Fibroblast of skin of abdomen (primary cell): ENCODE results near the gene SLC5A2. TPM values are rescaled to one million over a fixed set of nuclear protein-coding genes. Genes with fewer than 3 reads are reported as not detected.
A peak's percentile ranks its signal among the peaks of the same experiment; 100 is the strongest.
"Not testable (repeated sequence)": the region's sequence is repeated elsewhere in the genome, so short reads cannot be mapped to it uniquely, and the experiment has no call there.

Source experiments
- DNase-seq: peaks from one replicate; pipeline ENCODE4 v3.0.0-alpha.2; 2013
- polyA plus RNA-seq, 2 experiments: library from polyadenylated mRNA; unstranded; fragments of 120-200 nt; gene quantifications; one replicate each; pipeline ENCODE4 v1.2.1, GENCODE V29; 2013; ENCODE audit not compliant: insufficient read length in 2 of 2

The SLC5A2 gene
- 17.2 TPM for polyA plus RNA-seq (2013, experiment 1 of 2; ENCODE audit: insufficient read length)
- 22.1 TPM for polyA plus RNA-seq (2013, experiment 2 of 2; ENCODE audit: insufficient read length)

GRCh38 chr16:31483081-31483480 lies at the start of gene SLC5A2:
TSS of gene SLC5A2 (plus strand) at chr16:31483123. CDS start at chr16:31483137, 14 bp downstream.
- DNase-seq, result no peak

DNA sequence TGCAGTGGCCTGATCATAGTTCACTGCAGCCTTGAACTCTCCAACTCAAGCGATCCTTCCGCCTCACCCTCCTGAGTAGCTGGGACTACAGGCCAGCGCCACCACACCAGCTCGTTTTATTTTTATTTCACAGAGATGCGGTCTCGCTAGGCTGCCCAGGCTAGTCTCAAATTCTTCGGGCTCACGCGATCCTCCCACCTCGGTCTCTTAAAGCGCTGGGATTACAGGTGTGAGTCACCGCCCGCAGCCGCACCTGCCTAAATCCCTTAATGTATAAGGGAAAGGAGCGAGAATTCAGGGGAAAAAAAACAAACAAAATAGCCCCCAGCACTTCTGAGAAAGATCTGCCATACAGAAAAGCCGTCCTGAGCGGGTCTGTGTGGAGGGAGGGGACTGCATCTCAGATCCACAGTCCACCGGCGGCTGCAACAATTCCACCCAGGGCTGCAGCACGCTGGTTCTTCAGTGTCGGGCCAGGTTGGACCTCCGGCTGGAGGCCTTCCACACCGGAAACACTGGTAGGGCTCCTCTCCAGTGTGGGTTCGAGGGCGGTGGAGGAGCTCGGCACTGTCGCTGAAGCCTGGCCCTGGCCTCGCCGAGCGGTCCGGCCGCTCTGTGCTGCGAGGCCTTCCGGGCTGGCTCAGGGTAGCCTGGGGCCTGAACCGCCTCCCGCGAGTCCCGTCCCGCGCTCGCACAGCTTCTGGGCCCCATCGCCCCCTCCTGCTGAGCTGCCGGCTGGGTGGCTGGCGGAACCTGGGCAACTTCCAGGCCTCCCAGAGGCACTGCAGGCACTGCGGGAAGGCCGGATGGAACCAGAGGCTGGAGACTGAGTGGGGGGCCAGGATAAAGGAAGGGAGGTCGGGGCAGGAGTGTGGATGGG lies 47.3 kb upstream of the SLC5A2 start:
- DNase-seq, result no peak

DNA sequence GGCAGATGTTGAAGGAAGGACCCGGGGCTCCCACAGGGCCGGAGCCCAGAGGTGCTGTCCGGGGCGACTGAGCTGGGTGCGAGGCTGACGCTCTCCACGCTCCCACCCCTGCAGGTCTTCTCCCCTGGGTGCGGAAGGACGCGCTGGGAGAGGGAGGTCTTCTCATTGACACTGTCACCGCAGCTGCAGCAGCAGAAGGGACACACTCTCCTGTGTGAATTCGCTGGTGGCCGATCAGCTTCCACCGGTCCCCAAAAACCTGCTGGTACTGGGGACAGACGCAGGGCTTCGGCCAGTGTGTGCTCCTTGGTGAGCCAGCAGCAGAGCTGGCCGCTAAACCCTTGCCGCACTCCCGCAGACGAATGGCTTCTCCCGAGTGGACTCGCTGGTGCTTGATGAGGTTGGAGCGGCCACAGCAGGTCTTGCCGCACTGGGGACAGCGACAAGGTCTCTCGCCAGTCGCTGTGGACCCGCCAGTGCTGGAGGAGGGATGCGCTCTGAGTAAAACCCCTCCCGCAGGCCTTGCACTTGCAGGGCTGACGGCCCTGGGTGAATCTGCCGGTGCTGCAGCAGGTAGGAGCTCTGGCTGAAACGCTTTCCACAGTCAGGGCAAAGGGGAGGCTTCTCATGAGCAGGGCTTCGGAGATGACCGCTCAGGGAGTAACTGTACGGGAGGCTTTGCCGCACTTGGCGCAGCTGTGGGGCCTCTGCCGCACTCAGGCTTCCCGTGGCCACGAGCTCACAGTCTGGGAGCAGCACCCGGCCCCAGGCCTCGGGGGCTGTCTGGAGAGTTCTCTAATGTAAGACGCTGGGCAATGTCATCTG lies 46.5 kb upstream of the SLC5A2 start:
- DNase-seq, result no peak

- DNase-seq, result no peak
Observed at GRCh38 chr16:31438414-31438813, 44.5 kb upstream of the SLC5A2 start.

DNA sequence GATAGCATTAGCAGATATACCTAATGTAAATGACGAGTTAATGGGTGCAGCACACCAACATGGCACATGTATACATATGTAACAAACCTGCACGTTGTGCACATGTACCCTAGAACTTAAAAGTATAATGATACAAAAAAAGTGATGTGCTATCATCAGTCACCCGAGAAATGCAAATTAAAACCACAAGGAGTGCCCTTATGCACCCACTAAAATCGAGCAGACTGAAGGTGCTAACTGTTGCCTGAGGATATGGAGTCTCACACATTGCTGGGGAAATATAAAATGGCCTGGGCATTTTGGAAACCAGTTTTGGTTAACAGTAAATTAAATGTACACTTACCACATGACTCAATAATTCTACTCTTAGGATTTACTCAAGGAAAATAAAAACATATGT lies 43.9 kb upstream of the SLC5A2 start:
- DNase-seq, result not testable (repeated sequence)

GRCh38 chr16:31439519-31439918 lies 43.4 kb upstream of the SLC5A2 start:
- no peak for DNase-seq

DNA sequence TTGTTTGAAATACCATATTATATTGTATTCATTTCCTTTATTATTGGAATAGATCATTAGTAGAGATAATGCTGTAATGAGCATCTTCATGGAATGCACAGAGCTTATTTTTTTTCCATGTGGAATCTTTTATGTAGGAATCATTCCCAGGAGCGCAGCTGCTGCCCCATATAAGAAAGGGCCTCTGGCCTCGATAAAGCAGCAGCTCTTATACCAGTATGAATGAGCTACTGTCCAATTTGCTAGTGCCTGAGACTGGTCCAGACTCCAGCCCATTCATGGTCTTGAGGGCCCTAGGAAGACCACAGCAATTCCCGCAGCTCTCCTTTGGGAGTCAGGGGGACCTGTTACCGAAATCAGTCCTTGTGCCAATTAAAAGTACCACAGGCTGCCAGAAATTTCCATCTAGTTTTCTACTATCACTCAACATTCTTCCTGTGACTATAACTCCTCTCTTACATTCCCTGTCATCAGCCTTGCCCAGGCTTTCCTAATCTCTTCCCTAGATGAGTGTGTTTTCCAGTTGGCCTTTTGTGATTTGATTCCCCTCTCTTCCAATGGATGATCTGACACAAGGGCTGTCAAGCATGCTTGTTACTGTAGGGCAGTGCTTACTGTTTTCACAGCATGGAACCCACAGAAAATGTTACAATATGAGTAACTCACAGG lies 42.3 kb upstream of the SLC5A2 start:
- peak; percentile 29 for DNase-seq

DNA sequence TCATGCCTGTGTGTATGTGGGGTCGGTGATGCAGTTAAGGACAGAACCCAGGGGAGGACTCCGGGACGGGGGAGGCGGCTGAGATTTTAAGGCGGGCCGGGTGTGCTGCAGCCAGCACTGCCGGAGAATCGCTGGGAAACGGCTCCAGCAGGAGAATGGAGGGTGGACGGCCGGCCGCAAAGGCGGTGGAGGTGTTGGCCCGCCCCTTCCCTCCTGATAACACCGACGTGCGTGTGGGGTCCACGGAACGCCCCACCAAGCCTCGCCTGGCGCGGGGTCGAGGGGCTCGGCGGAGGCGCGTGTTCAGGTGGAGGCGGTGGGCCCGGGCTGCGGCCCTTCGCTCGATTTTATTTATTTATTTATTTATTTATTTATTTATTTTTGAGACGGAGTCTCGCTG lies 41.0 kb upstream of the SLC5A2 start:
- no peak for DNase-seq

DNA sequence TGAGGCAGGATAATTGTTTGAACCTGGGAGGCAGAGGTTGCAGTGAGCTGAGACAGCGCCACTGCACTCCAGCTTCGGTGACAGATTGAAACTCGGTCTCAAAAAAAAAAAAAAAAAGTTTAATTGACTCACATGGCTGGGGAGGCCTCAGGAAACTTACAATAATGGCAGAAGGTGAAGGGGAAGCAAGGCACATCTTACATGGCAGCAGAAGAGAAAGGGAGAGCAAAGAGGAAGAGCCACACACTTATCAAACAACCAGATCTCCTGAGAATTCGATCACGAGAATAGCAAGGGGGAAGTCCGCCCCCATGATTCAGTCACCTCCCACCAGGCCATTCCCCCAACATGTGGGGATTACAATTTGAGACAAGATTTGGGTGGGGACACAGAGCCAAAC lies 37.0 kb upstream of the SLC5A2 start:
- not testable (repeated sequence) for DNase-seq

- no peak for DNase-seq
Observed at GRCh38 chr16:31451201-31451600, 31.7 kb upstream of the SLC5A2 start.

DNA sequence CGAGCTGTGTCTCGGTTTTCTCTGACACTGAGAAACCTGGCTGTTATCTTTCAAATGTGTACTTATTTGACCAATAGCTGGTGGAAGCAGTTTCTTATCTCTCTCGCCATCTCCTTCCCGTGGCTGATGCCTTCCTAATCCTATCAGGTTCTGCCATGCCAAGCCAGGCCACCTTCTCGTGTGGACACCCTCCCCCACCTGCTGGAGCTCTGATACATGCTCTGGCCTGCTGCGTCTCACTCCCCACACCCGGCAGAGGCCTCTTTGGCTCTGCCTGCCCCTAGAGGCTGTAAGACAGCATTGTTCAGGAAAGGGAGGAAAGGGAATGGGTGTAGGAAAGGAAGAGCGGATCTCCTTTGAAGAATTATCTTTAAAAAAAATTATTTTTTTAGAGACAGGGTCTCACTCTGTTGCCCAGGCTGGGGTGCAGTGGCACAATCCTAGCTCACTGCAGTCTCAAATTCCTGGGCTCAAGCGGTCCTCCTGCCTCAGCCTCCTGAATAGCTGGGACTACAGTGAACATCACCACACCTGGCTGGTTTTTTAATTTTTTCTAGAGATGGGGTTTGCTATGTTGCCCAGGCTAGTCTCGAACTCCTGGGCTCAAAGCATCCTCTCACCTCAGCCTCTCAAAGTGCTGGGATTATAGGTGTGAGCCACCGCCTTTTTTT lies 31.1 kb upstream of the SLC5A2 start:
- DNase-seq, result peak; percentile 81

- peak; percentile 90 for DNase-seq
Observed at GRCh38 chr16:31452631-31453106, 30.3 kb upstream of the SLC5A2 start.

GRCh38 chr16:31453255-31454204 lies 29.4 kb upstream of the SLC5A2 start:
- DNase-seq, result peak; percentile 51

DNA sequence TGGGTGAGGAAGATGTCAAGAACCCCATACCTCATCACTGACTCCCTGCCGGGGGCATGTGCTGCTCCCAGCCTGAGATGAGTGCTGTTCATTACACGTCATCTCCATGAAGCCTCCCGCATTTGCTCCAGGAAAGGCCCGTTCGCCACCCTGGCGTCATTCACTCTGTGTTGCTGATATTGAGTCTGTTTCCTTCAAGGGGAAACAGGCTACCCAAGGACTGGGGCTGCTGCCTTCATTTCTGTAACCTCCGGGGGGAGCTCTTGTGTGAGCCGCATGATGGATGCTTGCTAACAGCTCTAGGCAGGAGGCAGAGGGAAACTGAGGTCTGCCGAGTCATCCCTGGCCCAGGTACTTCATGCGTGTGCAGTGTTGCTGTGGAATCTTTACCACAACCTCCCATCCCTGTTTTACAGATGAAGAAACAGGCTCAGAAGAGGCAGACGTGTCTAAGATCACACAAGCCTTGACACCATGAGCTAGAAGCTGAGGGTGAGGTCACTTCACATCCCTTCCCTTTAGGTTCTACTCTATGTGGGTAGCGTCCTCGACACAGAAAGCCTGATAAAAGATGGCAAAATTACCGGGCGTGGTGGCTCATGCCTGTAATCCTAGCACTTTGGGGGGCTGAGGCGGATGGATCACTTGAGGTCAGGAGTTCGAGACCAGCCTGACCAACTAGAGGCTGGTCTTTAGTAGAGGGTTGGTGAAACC lies 27.2 kb upstream of the SLC5A2 start:
- DNase-seq, result no peak

DNA sequence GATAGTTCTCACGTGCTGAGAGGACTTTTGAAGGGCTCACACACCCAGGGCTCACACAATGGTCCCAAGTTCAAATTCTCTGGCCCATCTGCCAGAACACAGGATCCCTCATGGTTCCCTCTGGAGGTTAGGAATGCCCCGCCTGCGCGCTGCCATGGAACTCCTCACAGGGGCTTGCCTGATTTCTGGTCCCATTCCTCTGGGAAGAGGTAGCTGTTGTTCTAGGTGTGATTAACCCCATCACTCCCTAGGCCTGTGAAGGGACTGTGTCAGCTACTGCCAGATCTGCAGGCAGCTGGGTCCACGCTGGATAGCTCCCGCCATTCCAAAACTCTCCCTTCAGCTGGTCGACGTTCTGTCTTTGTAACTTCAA lies 25.9 kb upstream of the SLC5A2 start:
- DNase-seq, result no peak

- no peak for DNase-seq
Observed at GRCh38 chr16:31458073-31458843, 24.7 kb upstream of the SLC5A2 start.

DNA sequence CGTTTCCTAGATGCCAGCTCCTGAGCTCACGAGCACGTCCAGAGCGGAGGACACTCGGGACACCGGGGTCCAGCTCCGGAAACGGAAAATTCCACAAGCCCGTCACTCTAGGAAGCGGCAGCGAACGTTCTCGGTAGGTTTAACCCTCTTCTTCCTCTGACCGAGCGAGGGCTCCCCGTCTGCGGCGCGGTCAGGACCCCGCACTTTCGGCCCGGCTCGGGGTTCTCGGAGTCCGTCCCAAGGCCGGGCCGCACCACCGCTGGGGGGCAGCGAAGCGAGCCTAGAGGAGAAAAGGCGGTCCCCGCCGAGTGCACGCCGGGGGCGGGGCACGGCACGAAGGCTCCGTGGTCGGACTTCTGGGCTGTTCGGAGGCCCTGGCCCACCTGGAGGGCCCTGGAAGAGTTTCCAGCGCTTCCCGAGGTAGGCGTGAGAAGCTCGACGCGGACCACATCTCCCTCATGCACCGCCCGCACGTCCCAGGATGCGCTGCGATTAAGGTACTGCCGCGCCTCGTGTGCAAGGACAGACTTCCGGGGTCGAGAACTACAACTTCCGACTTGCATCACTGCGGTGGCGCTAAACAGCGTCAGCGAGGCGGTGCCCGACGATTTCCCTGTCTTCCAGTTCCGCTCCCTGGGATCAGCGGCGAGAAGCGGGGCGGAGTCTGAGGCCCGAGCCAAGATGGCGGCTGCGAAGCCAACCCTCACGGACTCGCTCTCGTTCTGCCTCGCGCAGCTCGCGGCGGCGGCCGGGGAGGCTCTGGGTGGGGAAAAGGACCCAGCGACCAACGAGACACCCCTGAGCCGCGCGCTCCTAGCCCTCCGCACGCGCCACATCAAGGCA lies 23.9 kb upstream of the SLC5A2 start, which contains the start of gene ARMC5:
Gene ARMC5 (plus strand): TSS at position 658 of the 843 bp plus-strand sequence. CDS start 24 bp downstream, at position 682.
- DNase-seq, result peak; percentile 98
